ENCODE results near the gene COG2. TPM values are rescaled to one million over a fixed set of nuclear protein-coding genes. Genes with fewer than 3 reads are reported as not detected.
A peak's percentile ranks its signal among the peaks of the same experiment; 100 is the strongest.

The COG2 gene
- total and polyA plus RNA-seq, 2 of the 8 experiments (the other 6 are each of a cell fraction or from before 2014, with no cell fraction given) = 10.3 to 36.7 TPM

DNA sequence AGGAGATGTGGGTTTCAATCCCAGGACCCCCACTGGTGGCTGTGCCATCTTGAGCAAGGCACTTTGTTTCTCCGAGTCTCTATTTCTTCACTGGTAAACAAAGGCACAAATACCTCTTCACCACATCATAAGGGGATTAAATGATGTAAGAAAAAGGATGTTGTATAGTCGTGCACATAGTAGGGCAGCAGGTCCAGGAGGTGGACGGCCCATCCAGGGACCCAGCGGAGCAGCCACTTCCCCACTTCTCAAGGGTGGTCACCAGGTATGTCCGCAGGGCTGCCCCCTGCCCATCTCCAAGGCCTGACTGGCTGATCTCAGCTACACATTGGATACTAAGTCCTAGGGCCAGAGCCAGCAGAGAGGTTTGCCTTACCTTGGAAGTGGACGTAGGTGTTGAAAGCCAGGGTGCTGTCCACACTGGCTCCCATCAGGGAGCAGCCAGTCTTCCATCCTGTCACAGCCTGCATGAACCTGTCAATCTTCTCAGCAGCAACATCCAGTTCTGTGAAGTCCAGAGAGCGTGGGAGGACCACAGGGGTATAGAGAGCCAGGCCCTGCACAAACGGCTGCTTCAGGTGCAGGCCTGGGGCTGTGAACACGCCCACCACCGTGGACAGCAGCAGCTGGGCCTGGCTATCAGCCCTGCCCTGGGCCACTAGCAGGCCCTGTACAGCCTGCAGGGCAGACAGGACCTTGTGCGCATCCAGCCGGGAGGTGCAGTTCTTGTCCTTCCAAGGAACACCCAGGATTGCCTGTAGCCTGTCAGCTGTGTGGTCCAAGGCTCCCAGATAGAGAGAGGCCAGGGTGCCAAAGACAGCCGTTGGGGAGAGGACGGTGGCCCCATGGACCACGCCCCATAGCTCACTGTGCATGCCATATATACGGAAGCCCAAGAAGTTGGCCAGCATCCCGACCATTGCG, 67.6 kb downstream of the COG2 start:
- Histone ChIP-seq H4K20me1 (replicated peaks in 1 of 2; ENCODE audit: control insufficient read depth in 1 of 2, insufficient read depth in 2 of 2, low read length in 2 of 2) (no peaks in the 10 kb centered on the region), H3K27me3 (replicated peaks in 1 of 4; ENCODE audit: control insufficient read depth in 3 of 4, extremely low read depth in 1 of 4, insufficient read depth in 3 of 4, low read length in 3 of 4) (no peaks in the 10 kb centered on the region; a peak in 1 of 7 replicates), H3K23ac (ENCODE audit: insufficient read length) (no peak overlapping the region), H3K4me3 (ENCODE audit: extremely low read depth in 1 of 4, insufficient read depth in 2 of 4, low read depth in 3 of 4, low read length in 4 of 4) (no peak overlapping the region), H4K91ac (replicated peaks; ENCODE audit: insufficient read length, low read length) (no peak overlapping the region), H3K14ac (ENCODE audit: insufficient read length) (no peak overlapping the region), H3K4me1 (replicated peaks in 1 of 4; ENCODE audit: control insufficient read depth in 3 of 4, insufficient read depth in 4 of 4, low read length in 3 of 4) (peaks cover 0 to 10% (median 4%) of the 10 kb centered on the region in 4 experiments; a peak in 4 of 7 replicates), H2AFZ (ENCODE audit: low read length) (no peak overlapping the region), H3K4me2 (ENCODE audit: insufficient read depth in 1 of 2, low read depth in 2 of 2, low read length in 2 of 2) (no peak overlapping the region), H3K23me2 (ENCODE audit: low read depth, low read length) (no peaks in the 10 kb centered on the region), H3K79me2 (ENCODE audit: control insufficient read depth in 1 of 2, insufficient read depth in 2 of 2, low read length in 2 of 2) (no peaks in the 10 kb centered on the region), H2BK5ac (ENCODE audit: low read depth, low read length) (no peak overlapping the region), H4K8ac (ENCODE audit: extremely low read depth, insufficient read depth, low read length) (0 out of 2 replicates have a peak overlapping the region, but pooled peaks have one; percentile 15), H2BK12ac (ENCODE audit: low read depth, low read length) (no peak overlapping the region), H3K9me3 (ENCODE audit: insufficient read depth in 2 of 2, low read depth in 1 of 2, low read length in 1 of 2) (no peaks in the 10 kb centered on the region), H3K18ac (ENCODE audit: extremely low read depth, low read length) (no peak overlapping the region), H2AK5ac (ENCODE audit: low read depth, low read length) (no peak overlapping the region), H3K79me1 (ENCODE audit: low read depth, low read length) (no peaks in the 10 kb centered on the region), H3K27ac (ENCODE audit: low read depth, low read length) (no peak overlapping the region), H2BK15ac (ENCODE audit: low read length) (no peak overlapping the region), H3K9ac (replicated peaks in 1 of 4; ENCODE audit: extremely low read depth in 1 of 4, low read depth in 3 of 4, low read length in 3 of 4) (no peak overlapping the region), H2BK20ac (ENCODE audit: low read length) (no peak overlapping the region), H2BK120ac (replicated peaks; ENCODE audit: low read depth, low read length) (no peak overlapping the region), H3K56ac (replicated peaks; ENCODE audit: insufficient read length, low read depth, low read length) (no peak overlapping the region), H3K4ac (replicated peaks; ENCODE audit: insufficient read length, low read depth, low read length) (no peak overlapping the region), H4K5ac (ENCODE audit: insufficient read length, low read depth, low read length) (no peak overlapping the region), H3K36me3 (ENCODE audit: control insufficient read depth in 2 of 4, insufficient read depth in 4 of 4, low read length in 3 of 4) (no peaks in the 10 kb centered on the region)
- no peak for FAIRE-seq
- 91% methylated on average over 18 of the region's 18 CpGs; no CpG with 5 or more reads in 1 of the 2 experiments for WGBS, 2 experiments (ENCODE audit: extremely low coverage in 1 of 2, insufficient coverage in 1 of 2, insufficient read length in 1 of 2, insufficient replicate concordance in 2 of 2, low coverage in 1 of 2, low lambda C conversion rate in 2 of 2, missing lambda C conversion rate in 1 of 2)
- POLR2A ChIA-PET (ENCODE audit: partially characterized antibody) = no interaction called here
- TF ChIP-seq YY1 (IDR thresholded peaks at IDR 0.05; ENCODE audit: low read depth, low read length) = no peak
- TF ChIP-seq TBP (IDR thresholded peaks at IDR 0.05; ENCODE audit: low read depth, low read length) = no peak
- no peak for TF ChIP-seq CHD1 (IDR thresholded peaks at IDR 0.05; ENCODE audit: low read depth, low read length)
- TF ChIP-seq SP1 (IDR thresholded peaks at IDR 0.05; ENCODE audit: low read depth, low read length) = no peak
- TF ChIP-seq TAF7 (optimal IDR thresholded peaks at IDR 0.05; ENCODE audit: borderline replicate concordance, low read depth, low read length) = no peak
- TF ChIP-seq SP4 (IDR thresholded peaks at IDR 0.05; ENCODE audit: low read length) = no peak
- TF ChIP-seq ATF3 (IDR thresholded peaks at IDR 0.05; ENCODE audit: insufficient read depth, low read depth, low read length) = no peak
- no peak for TF ChIP-seq SIN3A (conservative IDR thresholded peaks at IDR 0.05 in 1 of 2, IDR thresholded peaks at IDR 0.05 in 1 of 2; ENCODE audit: low read depth in 1 of 2, low read length in 2 of 2)
- TF ChIP-seq RXRA (IDR thresholded peaks at IDR 0.05; ENCODE audit: insufficient read depth, low read depth, low read length) = no peak
- no peak for TF ChIP-seq GTF2F1 (IDR thresholded peaks at IDR 0.05; ENCODE audit: borderline replicate concordance, low read depth, low read length)
- no peak for TF ChIP-seq BACH1 (IDR thresholded peaks at IDR 0.05; ENCODE audit: low read length)
- DNase-seq (ENCODE audit: low read depth in 1 of 2, low spot score in 2 of 2) = no peak
- CTCF ChIA-PET (ENCODE audit: partially characterized antibody) = interaction anchor here (2.5 to 5.7 kb wide), 2 partner anchors 12 to 62 kb away, joined by 10 to 26 read pairs; no protein-coding TSS in a partner anchor

Measured in H1 (cell line).